NCI-H446 (cell line): ENCODE measurements around the gene PTGR3.
"Not testable (repeated sequence)": the region's sequence is repeated elsewhere in the genome, so short reads cannot be mapped to it uniquely, and the experiment has no call there.

Experiments
- DNase-seq, 2 experiments: peaks; one replicate each; lab custom pipeline; 2025; lab: John Stamatoyannopoulos, UW

The PTGR3 gene

DNA sequence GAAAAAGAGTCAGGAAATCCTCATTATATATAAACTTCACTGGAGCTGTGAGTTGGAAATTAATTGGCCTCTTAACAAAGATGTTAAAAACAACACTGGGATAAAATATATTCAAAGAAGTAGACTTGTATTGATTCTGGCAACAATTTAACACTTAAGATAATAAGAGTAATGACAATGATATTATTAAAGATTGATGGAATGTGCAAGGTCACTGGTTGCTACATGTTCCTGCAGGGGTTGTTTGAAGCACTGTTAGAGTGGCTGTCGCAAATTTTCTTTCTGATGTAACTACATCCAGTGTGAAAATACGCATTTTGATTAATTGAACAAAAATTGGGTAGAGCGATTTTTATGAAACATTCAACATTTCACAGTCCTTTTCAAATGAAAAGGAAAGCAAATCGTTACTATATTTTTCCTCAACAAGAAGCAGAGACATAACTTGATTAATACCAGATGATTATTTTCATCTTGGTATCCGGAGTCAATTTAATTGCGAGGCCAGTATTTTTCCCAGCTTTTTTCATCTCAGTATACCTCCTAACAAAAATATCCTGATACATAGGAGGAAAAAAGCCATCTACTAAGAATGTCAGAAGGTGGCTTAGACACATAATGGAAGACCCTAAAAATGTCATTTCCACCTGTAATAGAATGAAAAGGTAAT lies 6.1 kb downstream of the PTGR3 start:
- no peak for DNase-seq

DNA sequence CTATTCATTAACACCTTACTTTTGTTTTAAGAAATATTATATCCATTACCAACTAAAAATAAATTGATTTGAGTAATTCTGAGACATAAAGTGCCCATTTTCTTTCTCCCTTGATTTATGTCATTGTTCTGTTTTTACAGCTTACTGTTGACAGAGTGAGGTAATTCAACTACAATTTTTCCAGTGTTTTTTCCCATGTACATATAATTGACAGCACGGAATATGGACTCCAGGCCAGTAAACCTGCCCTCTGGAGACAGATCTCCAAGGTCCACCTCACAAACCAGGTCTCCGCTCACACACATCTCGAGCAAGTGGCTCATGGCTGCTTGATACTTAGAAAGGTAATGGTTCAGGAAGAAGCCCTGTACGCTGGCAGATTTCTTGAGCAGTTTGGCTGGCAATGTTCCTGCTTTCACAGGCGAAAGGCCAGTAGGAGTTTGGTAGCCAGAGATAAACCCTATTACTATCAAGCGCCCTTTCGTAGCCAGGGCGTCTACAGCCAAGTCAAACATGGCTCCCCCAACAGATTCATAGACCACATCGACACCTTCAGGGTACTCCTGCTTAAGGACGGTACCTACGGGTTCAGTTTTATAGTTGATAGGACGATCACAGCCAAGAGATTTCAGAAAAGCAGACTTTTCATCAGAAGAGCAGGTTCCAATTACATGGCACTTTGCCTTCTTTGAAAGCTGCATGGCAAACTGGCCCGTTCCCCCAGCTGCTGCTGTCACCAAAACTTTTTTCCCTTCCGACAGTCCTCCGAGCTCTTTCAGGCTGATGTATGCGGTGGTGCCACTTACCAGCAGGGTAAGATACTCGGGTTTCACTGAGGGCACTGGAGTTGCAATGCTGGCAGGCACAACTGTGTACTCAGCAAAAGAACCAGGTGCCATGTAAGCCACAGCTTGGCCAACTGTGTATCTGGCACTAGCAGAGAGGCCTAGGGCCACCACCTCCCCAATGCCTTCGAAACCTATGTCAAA lies 7.4 kb downstream of the PTGR3 start:
- DNase-seq = peak in 1 of 2 experiments; percentile 53

DNA sequence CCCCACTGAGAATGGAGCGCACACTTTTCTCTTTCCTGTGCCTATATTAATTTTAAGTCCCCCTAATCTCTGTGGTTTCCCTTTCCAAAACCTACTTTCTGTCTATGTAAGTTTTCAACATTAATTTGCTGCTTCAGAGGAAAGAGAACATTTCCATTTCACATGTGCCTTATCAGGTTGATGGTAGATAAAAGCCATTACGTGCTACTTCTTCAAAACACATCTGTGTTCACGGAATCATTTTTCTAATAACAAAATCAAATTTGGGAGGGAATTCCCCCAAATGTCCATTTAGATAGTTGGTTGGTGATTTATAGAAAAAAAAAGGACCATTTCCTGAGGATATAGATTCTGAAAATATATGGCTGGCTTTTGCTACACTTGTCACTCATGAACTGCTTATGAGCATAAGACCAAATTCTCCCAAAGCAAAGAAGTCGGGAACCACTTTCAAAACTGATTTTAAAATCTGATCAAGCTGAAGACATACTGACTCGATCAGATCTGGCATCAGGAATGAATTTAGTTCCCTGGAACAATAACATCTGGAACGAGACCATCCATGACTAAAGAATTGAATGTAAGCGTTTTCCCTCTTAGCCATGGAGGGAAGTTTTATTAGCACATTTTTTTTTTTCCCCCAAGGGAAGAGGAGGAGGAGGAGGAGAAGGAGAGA lies 8.2 kb downstream of the PTGR3 start:
- DNase-seq = no peak

DNA sequence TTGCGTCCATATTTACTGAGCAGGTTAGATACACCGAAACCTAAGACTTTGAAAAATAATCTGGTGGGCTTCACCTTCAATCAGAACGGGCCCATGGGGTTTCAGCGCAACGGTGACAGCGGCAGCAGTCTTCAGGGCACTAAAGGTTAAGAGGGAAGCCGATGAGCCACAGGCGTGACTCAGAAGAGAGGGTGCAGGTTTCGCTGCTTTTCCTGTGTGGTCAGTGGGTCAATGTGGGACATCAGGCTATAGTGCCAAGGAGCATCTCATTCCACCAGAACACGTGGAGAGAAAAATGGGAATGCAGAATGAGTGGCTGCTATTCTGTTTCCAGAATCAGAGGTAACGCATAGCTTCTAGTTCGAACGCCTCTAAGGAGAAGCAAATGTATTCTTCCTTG lies 8.9 kb downstream of the PTGR3 start:
- DNase-seq = no peak

DNA sequence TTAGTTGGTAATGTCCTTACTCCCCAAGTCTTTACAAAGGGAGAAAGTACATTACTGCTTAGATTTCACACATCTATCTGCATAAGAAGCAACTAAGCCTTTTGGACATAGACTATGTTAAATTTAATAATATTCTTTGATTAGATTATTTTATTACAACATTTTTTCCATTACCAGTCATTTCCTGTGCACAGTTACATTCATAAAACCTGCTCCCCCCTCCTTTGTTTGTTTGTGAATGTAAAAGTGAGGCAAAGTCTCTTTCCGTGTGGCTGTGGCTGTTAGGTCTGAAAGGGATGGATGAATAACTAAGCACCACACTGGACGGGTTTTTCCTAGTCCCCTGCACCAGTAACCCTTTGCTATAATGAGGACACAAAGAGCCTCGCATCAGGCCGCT lies 9.6 kb downstream of the PTGR3 start:
- DNase-seq = no peak

DNA sequence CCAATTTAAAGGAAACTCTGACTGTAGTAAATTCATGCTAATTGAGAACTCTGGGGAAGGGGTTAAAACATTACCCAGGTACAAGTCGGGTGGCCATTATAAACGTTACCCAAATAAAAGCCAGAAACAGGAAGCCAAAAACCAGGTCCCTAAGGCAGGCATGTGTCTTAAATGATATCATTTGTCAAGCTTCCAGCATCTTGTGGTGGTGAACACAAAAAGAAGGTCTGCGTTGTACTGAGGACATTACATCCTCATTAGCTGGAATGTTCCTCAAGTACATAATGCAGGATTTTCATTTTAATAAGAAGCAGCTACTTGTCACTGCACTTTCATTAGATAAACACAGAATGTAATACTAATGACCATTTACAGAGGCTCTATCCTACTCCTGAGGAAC lies 10.9 kb downstream of the PTGR3 start:
- no peak for DNase-seq

DNA sequence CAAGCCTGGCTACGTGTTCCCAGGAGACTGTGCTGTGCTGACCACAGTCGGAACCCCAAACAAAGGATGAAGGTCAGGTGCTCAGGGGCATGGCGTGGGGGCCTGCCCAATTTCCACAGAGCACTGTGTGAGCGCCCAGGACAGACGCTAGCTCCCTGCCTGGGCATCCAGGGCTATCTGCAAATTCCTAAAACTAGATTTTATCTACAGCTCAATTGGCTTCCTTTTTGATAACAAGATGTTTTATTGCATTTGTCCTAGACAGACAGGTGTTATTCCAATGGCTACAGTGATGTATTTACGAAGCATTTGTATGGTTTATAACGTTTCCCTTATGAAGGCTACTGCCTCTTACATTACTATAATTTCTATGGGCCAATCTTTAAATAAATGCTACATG lies 16.0 kb downstream of the PTGR3 start:
- no peak for DNase-seq

DNA sequence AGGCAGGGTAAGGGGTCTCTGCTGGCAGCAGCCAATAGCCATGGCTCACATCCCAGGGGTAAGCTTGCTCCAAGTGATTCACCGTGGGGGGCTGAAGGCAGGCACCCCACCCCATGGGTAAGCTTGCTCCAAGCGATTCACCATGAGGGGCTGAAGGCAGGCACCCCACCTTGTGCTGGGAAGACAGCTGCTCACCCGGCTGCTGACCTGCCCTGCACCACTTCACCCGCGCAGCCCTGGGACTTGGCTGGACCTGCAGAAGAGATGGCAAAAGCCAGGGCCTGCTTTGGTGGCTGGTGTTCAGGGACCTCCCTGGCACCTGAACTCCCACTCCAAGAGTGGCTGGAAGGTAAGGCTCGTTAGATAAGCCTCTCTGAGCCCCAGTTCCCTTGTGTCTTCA lies 19.2 kb downstream of the PTGR3 start:
- no peak for DNase-seq

DNA sequence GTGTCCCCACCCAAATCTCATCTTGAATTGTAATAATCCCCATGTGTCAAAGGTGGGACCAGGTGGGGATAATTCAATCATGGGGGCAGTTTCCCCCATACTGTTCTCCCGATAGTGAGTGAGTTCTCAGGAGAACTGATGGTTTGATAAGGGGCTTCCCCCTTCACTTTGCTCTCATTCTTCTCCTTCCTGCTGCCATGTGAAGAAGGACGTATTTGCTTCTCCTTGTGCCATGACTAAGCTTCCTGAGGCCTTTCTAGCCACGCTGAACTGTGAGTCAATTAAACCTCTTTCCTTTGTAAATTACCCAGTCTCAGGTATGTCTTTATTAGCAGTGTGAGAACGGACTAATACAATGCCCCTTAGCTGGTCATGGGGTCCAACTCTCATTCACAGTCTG lies 21.2 kb downstream of the PTGR3 start:
- not testable (repeated sequence) for DNase-seq

DNA sequence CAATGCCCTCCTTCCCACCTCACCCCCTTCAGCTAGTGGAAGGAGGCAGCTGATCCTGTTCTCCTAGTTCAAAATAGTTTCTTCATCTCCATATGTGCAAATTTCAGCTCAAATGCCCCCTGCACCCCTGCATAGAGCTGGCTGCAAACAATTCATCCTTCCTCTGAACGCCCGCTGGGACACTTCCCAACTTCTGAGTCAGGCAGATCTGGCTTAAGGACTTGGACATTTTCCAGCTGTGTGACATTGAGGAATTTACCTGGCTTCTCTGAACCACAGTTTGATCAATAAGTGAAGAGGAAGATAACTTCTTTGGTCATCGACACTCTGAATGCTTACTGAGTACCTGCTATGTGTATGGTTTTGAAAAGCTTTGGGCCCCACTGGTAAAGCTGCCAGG lies 23.5 kb downstream of the PTGR3 start:
- DNase-seq = no peak

DNA sequence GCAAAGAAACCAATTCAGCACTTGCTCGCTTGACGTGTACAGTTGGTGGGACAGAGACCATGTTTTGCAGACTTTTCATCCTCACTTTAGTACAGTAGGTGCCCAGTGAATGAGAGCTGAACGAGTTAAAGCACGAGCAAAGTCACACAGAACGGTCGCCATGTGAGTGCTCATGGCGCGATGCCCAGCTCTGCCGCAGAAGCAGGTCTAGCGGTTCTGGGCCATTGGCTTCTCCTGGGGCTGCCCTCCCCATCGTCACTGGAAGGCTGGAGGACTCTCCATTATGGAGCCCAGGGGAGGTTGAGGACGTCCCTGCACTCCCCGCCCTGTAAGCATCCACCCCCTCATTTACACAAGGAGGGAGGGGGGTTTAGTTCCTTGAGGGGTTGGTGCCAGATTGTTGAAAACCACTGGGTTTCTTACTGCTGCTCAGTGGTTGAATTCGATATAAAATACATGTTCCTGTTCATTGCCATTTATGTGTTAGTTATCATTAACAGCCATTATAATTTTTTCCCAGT lies 24.9 kb downstream of the PTGR3 start:
- DNase-seq = peak in 1 of 2 experiments; percentile 16

DNA sequence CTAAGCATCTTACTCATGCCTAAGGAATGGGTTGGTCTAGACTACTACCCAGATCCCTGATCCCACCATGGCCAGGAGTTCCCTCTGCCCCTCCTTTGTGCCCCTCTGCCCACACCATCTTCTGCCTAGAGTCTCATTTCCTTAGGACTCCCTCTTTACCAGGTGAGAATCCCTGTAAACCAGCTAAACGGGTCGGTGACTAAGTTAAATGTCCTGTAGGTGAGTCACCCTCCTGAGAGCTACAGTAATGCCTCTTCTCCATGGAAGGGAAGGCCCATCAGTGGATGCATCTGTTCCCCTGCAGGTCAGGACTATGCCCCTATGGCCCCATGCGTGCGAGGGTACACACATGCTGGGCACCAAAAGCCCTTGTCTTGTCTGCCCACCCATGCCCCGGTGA lies 25.4 kb downstream of the PTGR3 start:
- no peak for DNase-seq

DNA sequence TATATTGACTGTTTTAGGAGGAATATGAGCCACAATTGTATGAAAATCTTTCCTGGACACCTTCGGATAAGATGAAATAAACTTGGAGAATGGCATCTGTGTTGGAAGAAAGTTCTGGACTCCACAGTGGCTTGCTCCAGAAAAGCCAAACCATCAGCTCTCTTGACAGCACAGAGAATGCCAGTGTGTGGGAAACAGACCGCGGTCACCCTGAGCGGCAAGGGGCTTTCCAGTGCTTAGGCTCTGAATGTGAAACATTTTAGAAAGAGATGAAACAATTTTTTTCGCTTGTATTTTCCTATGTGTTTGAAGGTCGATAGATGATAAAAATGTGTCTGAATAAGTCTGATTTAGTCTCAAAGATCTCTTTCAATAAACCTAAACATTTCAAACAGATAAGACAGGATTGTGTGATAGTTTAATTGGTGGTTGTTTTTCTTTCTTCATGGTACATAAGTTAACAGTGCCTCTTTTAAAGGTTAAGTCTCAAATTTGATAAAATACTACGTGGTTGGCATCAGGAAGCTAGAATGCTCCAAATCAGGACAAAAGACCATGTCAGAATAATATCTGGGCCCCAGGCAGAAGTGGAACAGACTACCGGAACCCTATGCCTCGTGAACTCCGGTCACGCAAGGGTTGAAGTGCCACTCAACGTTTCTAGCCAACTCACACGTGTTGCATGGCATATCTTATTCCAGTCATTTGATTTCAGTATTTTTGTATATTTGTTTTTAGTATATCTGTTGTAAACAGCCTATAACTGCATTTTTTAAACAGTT lies 28.9 kb downstream of the PTGR3 start:
- no peak for DNase-seq

DNA sequence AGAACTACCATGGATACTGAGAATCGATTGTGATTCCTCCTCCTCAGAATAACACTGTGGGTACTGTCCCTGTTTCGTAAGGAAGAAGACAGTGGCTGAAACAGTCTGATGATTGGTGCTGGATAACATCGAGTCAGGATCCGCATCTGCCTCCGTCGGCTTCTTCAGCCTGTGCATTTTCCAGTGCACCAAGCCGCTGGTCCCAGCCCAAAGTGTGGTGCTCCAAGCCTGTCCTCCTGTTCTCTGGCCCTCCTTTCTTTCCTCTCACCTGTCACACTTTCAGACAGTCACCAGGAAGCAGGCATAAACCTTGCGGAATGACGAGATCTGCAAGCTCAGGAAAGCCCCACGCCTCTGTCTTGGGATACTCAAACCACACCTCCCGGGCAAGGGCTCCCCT lies 30.6 kb downstream of the PTGR3 start:
- DNase-seq = no peak

DNA sequence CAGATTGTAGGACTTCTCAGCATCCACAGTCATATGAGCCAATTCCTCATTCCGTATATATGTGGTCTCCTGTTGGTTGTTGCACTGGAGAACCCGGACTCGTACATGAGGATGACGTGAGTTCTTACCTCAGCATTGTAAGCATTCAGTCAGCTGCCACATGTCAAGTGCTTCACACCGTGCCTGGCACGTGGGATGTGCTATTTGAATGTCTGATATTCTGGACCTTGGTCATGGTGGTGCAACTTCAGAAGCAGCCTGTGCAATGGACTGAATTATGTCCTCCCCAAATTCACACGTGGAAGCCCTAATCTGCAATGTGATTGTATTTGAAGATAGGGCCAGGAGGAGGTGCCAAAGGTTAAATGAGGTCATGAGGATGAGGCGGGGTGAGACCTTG lies 32.1 kb downstream of the PTGR3 start:
- no peak for DNase-seq

DNA sequence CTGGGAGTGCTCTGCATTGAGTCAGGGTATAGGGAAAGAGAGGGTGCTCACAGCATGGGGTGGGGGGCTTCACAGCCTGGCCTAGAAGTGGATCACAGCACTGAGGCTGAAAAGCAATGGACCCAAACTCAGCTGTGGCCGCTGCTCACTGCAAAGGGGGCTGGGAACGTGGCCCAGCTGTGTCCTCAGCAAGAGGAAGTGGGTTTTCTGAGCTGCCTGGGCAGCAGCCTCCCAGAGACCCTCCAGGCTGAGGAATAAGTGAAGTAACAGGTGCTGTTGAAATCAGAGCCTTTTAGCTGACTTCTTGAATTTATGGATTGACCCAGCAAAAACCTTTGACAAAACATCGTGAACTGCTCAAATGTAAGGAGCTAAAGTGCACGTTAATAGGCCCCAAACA lies 35.2 kb downstream of the PTGR3 start:
- DNase-seq = no peak

DNA sequence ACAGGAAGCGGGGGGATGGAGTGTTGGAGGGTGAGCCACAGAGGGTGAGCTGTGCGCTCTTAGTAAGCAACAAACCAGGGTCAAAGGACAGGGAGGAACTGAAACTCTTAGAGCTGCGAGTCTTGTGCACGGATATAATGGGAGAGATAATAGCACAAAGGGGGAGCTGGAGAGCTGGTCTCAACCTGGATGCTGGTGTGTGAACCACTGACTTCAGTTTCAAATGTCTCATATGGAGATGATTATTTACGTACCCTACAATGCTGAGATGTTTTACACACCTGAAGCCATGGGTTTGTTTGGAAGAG lies 35.9 kb downstream of the PTGR3 start:
- DNase-seq = no peak

DNA sequence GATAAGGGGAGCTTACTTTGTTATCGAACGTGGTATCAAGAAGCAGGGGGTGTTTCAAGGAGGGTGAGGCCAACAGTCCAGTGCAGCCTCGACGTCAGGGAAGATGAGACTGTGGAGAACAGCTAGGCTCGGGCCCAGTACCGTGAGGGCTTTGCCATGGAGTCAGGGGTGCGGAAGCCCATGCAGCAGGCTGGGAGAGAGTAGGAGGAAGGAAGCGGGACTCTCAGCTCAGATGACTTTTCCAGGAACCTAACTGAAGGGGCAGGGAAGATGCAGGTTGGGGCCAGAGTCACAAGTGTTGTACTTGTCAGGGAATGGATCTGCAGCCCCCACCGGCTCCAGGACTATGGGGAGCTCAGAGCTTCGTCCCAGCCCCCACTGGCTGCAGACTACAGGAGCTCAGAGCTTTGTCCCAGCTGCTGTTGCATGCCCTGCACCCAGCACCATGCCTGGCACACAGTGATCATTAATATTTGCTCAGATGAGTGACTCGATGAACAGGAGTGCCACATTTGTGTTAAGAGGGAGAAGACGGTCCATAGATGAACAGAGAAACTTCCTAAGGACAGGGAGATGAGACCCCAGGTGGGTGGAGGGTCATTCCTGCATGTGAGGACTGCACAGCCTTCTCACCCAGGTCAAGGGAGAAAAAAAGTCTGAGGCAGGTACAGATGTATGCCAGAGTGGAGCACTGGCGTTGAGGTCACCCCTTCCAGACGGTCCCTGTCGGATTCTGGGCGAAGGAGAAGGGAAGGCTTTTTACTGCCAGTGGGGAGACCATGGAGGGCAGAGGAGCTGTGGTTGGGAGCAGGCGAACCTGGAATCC lies 36.4 kb downstream of the PTGR3 start:
- no peak for DNase-seq

DNA sequence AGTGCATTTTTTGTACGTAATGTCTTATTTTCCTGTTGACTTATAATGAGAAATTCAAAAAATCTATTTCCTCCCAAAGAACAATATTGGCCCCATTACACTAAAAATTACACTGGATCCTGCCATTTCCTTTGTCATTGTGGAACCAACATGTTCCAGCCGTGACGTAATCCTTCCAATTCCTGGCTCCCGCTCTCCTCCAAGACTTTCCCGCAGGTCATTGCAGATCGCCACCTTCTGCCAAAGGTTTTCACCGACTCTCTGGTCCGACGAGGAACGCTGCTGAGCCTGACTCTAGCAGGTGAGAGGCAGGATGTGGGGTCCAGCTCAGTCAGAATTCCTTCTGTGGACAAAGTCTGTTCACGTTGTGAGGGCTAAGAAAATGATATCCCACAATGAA lies 38.0 kb downstream of the PTGR3 start:
- no peak for DNase-seq

DNA sequence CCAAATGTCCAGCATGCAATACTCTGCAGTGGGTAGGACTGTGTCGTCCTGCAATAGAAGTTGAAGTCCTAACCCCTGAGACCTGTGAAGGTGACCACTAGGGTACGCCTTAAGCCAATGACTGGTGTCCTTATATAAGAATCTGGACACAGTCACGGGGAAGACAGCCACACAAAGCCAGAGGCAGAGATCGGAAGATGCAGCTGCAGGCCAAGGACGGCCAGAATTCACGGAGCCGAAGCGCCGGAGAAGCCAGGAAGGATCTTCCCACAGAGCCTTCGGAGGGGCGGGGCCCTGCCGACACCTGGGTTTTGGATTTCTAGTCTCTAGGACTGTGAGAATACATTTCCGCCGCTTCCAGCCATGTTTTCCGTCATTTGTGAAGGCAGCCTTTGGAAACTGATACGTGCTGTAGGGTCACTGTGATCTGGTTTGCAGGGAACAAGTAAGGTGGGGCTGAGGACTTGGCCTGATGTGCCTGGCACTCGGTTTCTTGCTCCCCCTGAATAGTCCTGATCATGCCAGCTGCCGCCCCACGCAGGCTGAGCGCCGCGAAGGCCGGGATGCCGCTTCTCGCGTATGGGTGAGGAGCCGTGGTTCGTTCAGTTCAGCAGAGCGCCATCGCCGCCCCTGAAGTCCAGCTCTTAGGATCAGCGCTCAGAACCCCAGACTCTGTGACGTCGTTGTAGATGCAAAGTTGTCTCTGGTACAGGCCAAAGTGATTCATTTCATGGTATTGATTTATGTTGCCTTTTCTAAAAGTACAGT lies 38.7 kb downstream of the PTGR3 start:
- DNase-seq = no peak
